GM10266 (cell line): Measurements from ENCODE around the gene SMAD2.

Source experiments
- DNase-seq: peaks from one replicate; pipeline ENCODE4 v3.0.0; 2012; ENCODE audit errors: extremely low spot score
- TF ChIP-seq, protein P1 (sequence below): IDR thresholded peaks from 2 replicates; pipeline ENCODE4 v1.5.1; 2012; ENCODE audit warnings: mild to moderate bottlenecking, low read depth; ENCODE audit not compliant: control insufficient read depth, insufficient read depth; ENCODE audit errors: missing control alignments

SMAD2 gene

DNA sequence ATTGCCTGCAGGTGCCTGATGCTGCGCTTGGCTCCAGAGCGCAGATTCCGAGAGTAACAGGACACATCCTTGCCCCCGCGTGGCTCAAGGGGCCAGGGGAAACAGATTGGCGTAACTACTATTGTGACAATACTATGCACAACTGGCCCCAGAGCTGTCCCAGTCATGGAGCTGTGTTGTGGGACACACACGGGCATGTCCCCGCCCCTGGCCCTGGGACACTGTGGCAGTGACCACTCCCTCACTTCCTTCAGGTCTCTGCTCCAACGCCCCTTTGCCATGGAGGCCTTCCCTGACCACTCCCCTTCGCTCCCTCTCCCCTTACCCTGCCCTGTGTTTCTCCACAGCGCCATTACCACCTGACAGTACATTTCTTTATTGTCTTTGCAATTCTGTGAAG is 132.1 kb downstream of the SMAD2 start:
- TF ChIP-seq, protein P1, sequence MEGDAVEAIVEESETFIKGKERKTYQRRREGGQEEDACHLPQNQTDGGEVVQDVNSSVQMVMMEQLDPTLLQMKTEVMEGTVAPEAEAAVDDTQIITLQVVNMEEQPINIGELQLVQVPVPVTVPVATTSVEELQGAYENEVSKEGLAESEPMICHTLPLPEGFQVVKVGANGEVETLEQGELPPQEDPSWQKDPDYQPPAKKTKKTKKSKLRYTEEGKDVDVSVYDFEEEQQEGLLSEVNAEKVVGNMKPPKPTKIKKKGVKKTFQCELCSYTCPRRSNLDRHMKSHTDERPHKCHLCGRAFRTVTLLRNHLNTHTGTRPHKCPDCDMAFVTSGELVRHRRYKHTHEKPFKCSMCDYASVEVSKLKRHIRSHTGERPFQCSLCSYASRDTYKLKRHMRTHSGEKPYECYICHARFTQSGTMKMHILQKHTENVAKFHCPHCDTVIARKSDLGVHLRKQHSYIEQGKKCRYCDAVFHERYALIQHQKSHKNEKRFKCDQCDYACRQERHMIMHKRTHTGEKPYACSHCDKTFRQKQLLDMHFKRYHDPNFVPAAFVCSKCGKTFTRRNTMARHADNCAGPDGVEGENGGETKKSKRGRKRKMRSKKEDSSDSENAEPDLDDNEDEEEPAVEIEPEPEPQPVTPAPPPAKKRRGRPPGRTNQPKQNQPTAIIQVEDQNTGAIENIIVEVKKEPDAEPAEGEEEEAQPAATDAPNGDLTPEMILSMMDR = no peak
- no peak for DNase-seq

DNA sequence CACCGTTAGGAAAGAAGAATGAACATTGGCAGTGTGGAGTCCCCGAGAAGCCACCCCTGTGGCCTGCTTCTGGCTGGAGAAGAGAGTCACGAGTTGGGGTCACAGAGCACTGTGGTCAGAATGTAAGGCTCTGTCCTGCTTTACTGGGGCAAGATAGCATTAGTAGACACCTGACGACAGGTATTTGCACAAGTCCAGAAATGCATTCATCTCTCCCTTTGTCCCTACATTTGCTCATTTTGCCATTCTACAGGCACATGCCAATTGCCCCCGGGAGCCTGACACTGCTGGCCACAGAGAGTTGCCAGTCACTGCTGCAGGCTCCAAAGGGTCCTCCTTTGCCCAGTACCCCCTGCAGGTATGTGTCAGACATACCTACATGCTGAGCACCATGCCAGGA is 133.3 kb downstream of the SMAD2 start:
- TF ChIP-seq, protein P1 = no peak
- no peak for DNase-seq

DNA sequence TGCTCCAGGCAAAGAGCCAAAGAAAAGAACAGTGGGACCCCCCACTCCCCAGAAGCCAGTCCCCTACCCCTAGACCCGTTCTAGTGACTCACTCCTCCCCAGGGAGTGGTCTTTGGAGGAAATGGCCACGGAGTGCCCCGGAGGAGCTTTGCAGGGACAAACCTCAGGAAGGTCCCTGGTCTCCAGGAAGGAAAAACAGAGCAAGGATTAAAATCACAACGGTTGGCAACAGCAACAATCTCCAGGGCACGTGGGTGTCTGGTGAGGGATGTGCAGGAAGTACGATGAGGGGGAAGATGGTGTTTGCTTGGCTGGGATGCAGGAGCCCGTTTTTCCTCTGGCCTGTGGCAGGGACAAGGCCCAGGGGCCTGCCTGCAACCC is 135.0 kb downstream of the SMAD2 start:
- DNase-seq = no peak

DNA sequence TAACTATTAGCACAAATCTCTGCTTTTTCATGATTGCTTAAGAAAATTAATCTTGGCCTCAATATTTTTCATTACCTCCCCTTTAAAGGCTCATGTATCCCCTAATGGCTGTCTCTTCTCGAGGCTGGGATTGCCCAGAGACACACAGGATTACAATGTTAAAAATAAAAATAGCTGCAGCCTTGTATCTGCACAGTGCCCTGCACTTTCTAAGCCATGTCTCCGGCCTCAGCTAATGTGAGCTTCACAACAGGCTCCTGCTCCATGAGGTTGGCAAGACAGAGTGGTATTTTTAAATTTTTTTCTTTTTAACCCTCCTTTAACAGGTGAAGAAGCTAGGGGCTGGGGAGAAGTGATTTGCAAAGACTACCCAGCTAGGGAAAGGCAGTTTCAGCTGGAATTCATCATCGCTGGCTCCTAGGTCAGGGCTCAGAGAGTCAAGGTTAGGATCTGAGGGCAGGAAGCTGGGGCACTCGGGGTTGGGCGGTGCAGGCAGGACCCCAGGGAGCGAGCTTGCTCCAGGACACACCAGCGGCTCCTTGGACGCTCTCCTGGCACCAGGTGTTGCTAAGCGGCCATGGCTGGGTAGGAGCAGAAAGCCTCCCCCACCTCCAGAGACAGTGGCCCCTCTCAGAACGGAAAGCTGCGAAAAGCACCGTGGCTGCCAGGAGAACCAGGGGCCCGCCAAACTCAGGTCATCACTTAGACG is 135.6 kb downstream of the SMAD2 start:
- DNase-seq = no peak
- TF ChIP-seq, protein P1 = no peak

More for the DNA sequence above, 135.0 kb downstream of the SMAD2 start:
- TF ChIP-seq, protein P1 = no peak

DNA sequence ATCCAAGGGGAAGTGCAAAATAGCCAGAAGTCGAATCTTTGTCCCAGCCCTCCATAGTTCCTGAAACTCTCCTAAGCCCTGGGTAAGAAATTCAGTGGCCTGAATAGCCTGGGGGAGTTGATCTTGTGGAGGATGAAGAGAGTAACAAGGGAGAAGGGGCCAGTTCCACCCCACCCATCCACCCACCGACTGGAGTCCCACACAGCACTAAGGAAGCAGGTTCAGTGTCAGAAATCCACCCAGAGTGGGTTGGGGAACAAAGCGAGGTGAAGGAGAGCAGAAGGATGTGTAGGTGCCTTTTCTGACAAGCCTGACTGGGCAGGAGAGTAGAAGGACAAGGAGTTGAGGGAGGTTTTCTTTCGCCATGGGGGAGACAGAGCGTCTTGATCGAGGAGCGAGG is 136.8 kb downstream of the SMAD2 start:
- TF ChIP-seq, protein P1 = no peak
- no peak for DNase-seq

DNA sequence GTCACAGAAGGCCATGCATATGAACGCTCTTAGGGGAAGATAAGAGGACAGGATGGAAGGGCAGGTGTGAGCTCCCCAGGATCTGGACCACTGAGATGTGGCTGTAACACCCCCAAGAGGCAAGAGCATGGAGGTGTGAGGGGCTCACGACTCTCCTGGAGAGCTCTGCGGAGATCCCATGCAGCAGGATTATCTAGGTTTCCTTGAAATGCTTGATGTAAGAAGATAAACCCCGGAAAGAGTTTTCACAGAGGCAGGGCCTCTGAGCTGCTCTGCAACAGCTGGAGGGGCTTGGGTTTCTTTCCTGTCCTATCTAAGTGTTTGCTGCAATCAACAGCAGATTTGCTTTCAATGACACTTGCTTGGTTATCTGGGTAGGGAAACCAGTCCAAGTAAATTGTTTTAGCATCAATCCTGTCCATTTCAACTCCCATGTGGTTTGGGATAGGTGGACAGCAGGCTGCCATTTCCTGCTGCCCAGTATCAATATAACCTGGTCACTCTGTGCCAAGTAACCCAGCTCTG is 138.9 kb downstream of the SMAD2 start:
- TF ChIP-seq, protein P1 = no peak
- no peak for DNase-seq

DNA sequence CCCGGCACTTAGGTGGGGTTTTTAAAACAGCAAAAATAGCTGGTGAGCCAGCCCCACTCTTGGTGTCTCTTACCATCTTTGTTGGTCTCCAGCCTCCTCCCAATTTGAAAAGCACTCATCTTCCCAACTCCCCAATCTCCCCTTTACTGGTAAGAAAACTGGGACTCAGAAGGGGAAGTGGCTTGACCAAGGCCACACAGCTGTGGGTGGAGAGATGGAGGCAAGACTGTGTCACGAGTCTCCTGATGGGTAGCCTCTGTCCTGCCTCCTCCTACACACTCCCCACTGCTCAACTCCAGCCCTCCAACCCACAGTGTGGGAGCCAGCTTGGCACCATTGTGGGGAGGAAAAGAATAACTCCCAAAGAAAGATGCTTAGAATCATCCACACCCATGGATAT is 140.4 kb downstream of the SMAD2 start:
- TF ChIP-seq, protein P1 = no peak
- no peak for DNase-seq
